Measurements from ENCODE around the gene HSD17B12. TPM values are rescaled to one million over a fixed set of nuclear protein-coding genes. Genes with fewer than 3 reads are reported as not detected.

The HSD17B12 gene
- total RNA-seq, 4 donors from 2014 or later: 37.5 to 47.5 (median 42.2) TPM

DNA sequence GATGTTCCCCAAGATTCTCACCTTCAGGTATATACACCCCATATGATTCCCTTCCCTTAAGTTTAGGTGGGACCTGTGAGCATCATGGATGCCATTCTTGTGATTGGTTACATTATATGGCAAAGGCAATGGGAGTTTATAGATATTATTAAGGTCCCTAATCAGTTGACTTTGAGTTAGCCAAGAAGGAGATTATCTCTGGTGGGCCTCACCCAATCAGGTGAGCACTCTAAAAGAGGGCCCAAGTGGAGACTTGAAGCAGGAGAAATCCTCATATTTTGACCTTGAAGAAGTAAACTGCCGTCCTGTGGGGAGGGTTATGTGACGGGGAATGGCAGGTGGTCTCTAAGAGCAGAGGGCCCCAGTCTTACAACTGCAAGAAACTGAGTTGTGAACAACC, 94.2 kb downstream of the HSD17B12 start:
- Histone ChIP-seq H3K36me3 (no peaks in the 10 kb centered on the region), H3K9me3 (no peaks in the 10 kb centered on the region), H3K27ac (no peak overlapping the region), H3K27me3 (no peaks in the 10 kb centered on the region), H3K4me1 (no peaks in the 10 kb centered on the region), H3K4me3 (no peak overlapping the region)
- TF ChIP-seq EP300 (IDR thresholded peaks at IDR 0.05): no peak
- TF ChIP-seq POLR2AphosphoS5 (IDR thresholded peaks at IDR 0.05): no peak
- TF ChIP-seq, protein P1, sequence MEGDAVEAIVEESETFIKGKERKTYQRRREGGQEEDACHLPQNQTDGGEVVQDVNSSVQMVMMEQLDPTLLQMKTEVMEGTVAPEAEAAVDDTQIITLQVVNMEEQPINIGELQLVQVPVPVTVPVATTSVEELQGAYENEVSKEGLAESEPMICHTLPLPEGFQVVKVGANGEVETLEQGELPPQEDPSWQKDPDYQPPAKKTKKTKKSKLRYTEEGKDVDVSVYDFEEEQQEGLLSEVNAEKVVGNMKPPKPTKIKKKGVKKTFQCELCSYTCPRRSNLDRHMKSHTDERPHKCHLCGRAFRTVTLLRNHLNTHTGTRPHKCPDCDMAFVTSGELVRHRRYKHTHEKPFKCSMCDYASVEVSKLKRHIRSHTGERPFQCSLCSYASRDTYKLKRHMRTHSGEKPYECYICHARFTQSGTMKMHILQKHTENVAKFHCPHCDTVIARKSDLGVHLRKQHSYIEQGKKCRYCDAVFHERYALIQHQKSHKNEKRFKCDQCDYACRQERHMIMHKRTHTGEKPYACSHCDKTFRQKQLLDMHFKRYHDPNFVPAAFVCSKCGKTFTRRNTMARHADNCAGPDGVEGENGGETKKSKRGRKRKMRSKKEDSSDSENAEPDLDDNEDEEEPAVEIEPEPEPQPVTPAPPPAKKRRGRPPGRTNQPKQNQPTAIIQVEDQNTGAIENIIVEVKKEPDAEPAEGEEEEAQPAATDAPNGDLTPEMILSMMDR (IDR thresholded peaks at IDR 0.05): no peak
- WGBS, 2 donors (ENCODE audit: low coverage in 1 of 2): 90 to 100% methylated on average over 2 of the region's 2 CpGs
- no peak for ATAC-seq

DNA sequence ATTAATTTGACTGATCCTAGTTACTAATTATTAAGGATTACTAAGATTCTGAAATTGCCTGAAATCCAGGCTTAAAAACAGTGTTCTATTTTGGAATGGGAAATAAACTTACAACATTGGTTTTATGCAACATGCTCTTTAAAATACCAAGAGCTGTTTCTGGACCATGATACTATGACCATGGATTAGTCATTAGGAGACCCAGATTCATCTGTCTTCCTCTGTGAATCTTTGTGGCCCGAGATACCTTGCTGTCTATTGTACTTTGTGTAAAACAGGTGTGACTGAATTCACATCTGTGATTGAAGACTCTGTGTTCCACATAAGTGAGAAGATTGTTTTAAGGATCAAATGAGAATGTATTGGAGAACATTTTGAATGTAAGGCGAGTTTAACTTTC, 98.8 kb downstream of the HSD17B12 start:
- Histone ChIP-seq H3K27ac (no peak overlapping the region), H3K36me3 (no peaks in the 10 kb centered on the region), H3K27me3 (no peaks in the 10 kb centered on the region), H3K4me1 (no peaks in the 10 kb centered on the region), H3K9me3 (peaks cover 0 to 6% (median 0%) of the 10 kb centered on the region in 3 donors), H3K4me3 (no peak overlapping the region)
- 90 to 91% methylated on average over 2 of the region's 2 CpGs for WGBS, 2 donors (ENCODE audit: low coverage in 1 of 2)
- TF ChIP-seq, protein P1 (IDR thresholded peaks at IDR 0.05): no peak
- no peak for TF ChIP-seq POLR2AphosphoS5 (IDR thresholded peaks at IDR 0.05)
- TF ChIP-seq POLR2A (IDR thresholded peaks at IDR 0.05): no peak
- TF ChIP-seq EP300 (IDR thresholded peaks at IDR 0.05): no peak
- ATAC-seq: no peak

DNA sequence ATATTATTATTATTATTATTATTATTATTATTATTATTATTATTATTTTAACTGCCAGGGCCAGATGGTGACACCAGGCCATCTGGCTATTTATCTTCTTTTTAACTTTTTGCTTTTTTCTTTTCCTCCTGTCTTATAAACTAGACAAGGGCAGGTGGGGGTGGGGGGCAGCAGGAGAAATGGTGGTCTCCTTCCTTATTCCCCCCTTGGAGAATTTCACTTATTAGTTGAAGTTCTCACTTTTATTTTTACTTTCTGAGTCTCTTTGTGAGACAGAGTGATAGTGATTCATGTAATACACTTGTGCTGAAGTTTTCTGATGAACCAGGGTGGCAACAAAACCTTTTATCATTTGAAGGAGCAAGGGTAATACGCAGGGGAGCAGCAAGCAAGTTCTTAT, 103.8 kb downstream of the HSD17B12 start:
- TF ChIP-seq, protein P1 (IDR thresholded peaks at IDR 0.05): no peak
- TF ChIP-seq POLR2A (IDR thresholded peaks at IDR 0.05) (no peak), POLR2AphosphoS5 (IDR thresholded peaks at IDR 0.05) (no peak), EP300 (IDR thresholded peaks at IDR 0.05) (no peak)
- no peaks in the 10 kb centered on the region for H3K27me3 ChIP-seq
- H3K27ac ChIP-seq: no peak overlapping the region
- H3K4me1 ChIP-seq: no peaks in the 10 kb centered on the region
- WGBS, 2 donors (ENCODE audit: low coverage in 1 of 2): 89 to 100% methylated on average over 1 of the region's 1 CpG
- H3K9me3 ChIP-seq: peaks cover 0 to 12% (median 0%) of the 10 kb centered on the region in 3 donors
- ATAC-seq: no peak
- no peaks in the 10 kb centered on the region for H3K36me3 ChIP-seq
- no peak overlapping the region for H3K4me3 ChIP-seq

DNA sequence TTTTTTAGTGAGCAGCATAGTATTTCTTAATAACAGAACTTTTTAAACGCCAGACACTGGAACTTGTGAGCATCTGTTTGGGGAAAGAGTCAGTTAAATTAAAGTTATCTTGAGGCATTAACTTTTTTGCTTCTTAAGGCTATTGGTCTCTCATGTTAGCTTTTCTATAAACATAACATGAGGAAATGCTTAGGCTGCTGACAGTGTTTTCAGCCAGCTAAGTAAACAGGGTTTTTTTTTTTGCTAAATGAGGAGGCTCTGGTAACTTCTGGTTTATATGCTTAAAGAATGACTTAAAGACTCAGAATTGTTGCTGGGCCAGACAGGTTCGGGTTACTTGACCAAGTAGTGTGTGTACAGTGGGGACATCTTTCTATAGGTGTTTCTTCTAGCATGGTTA, 104.3 kb downstream of the HSD17B12 start:
- Histone ChIP-seq H3K27ac (no peak overlapping the region), H3K9me3 (peaks cover 0 to 12% (median 0%) of the 10 kb centered on the region in 3 donors), H3K27me3 (no peaks in the 10 kb centered on the region), H3K4me1 (no peaks in the 10 kb centered on the region), H3K36me3 (no peaks in the 10 kb centered on the region), H3K4me3 (no peak overlapping the region)
- 88 to 100% methylated on average over 2 of the region's 2 CpGs for WGBS, 2 donors (ENCODE audit: low coverage in 1 of 2)
- TF ChIP-seq EP300 (IDR thresholded peaks at IDR 0.05) (no peak), POLR2A (IDR thresholded peaks at IDR 0.05) (no peak)
- no peak for ATAC-seq

DNA sequence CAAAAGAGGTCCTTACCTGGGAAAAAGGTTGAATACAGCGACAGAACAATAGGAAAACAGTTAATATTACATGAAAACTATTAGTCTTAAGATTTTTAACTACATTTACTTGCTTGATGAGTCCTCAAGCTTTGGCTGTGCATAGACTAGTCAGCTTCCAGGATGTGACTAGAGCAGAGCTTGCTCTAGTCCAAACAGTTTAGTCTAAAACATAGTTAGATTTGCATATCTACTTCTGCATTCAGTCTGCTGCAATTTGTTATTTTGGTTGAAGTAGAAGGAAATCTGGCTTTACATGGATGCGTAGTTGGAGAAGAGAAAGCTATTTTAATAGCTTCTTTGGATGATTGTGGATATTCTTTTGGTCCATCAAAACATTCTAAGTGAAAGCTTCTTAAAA, 104.8 kb downstream of the HSD17B12 start:
- whole genome bisulfite sequencing, 2 donors (ENCODE audit: low coverage in 1 of 2): 83 to 85% methylated on average over 1 to 2 of the region's 2 CpGs
- Histone ChIP-seq H3K36me3 (no peaks in the 10 kb centered on the region), H3K27me3 (no peaks in the 10 kb centered on the region), H3K4me3 (no peak overlapping the region), H3K27ac (no peak overlapping the region), H3K4me1 (no peaks in the 10 kb centered on the region), H3K9me3 (peaks cover 0 to 12% (median 0%) of the 10 kb centered on the region in 3 donors)
- TF ChIP-seq POLR2AphosphoS5 (IDR thresholded peaks at IDR 0.05) (no peak), POLR2A (IDR thresholded peaks at IDR 0.05) (no peak), EP300 (IDR thresholded peaks at IDR 0.05) (no peak)
- TF ChIP-seq, protein P1 (IDR thresholded peaks at IDR 0.05): no peak
- no peak for ATAC-seq

Measured in gastroesophageal sphincter (tissue), 4 donors.